ENCODE data around the gene RPL37A.
A peak's percentile ranks its signal among the peaks of the same experiment; 100 is the strongest.

RPL37A gene

DNA sequence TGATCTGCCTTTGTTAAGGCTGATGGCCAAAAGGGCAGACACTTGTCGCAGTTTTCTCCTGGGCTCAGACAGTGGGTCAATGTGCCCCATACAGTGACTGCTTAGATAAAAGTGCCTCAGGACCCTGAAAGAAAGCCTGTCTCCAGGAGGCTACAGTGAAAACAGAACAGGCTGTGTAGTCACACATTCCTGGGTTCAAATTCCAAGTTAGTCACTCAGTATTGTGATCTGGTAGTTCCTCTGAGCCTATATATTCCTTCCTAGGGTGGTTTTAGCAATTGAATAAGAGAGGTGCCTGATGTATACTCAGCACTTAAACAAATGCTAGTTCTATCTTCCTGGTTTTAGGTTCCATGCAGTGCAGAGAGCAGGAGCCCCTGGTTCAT lies 54.4 kb downstream of the RPL37A start:
- TF ChIP-seq, protein P1, sequence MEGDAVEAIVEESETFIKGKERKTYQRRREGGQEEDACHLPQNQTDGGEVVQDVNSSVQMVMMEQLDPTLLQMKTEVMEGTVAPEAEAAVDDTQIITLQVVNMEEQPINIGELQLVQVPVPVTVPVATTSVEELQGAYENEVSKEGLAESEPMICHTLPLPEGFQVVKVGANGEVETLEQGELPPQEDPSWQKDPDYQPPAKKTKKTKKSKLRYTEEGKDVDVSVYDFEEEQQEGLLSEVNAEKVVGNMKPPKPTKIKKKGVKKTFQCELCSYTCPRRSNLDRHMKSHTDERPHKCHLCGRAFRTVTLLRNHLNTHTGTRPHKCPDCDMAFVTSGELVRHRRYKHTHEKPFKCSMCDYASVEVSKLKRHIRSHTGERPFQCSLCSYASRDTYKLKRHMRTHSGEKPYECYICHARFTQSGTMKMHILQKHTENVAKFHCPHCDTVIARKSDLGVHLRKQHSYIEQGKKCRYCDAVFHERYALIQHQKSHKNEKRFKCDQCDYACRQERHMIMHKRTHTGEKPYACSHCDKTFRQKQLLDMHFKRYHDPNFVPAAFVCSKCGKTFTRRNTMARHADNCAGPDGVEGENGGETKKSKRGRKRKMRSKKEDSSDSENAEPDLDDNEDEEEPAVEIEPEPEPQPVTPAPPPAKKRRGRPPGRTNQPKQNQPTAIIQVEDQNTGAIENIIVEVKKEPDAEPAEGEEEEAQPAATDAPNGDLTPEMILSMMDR (IDR thresholded peaks at IDR 0.05; ENCODE audit: insufficient read depth, low read depth, low read length, missing control alignments), result no peak
- peak; percentile 45 for DNase-seq (ENCODE audit: low read depth)
- H3K4me3 ChIP-seq (ENCODE audit: low read length), result no peak overlapping the region
